WTC11 (cell line): Measurements from ENCODE around the gene LDLR. TPM values are rescaled to one million over a fixed set of nuclear protein-coding genes. Genes with fewer than 3 reads are reported as not detected.

Source experiments
- ATAC-seq: fragments of 200-7000 bp; cut with Tn5 transposase; 2 replicates; pipeline ENCODE4 v1.10.0; 2021; ENCODE audit warnings: mild to moderate bottlenecking, moderate library complexity
- CTCF ChIA-PET: fragments of 300-600 bp; sonication (Branson Sonifier 250); formaldehyde crosslinking; loops from one replicate; lab custom pipeline; 2021; ENCODE audit warnings: antibody characterized with exemption; lab: Charles Lee
- POLR2A ChIA-PET: fragments of 350-600 bp; sonication (Branson Sonifier 250); formaldehyde crosslinking; loops from one replicate; lab custom pipeline; 2021; ENCODE audit warnings: antibody characterized with exemption; lab: Charles Lee
- DNase-seq: peaks from one replicate; pipeline ENCODE4 v3.0.0; 2021; ENCODE audit warnings: low spot score
- H3K27ac Mint-ChIP-seq: 2 replicates; pipeline ENCODE4 v1.8.0; 2021; ENCODE audit warnings: mixed read lengths
- H3K27me3 Mint-ChIP-seq: 2 replicates; pipeline ENCODE4 v1.8.0; 2021; ENCODE audit warnings: low read depth, mild to moderate bottlenecking, moderate library complexity, mixed read lengths
- H3K36me3 Mint-ChIP-seq: 2 replicates; pipeline ENCODE4 v1.8.0; 2021; ENCODE audit warnings: mixed read lengths
- H3K4me1 Mint-ChIP-seq: 2 replicates; pipeline ENCODE4 v1.8.0; 2022; ENCODE audit warnings: mixed read lengths
- H3K4me3 Mint-ChIP-seq: 2 replicates; pipeline ENCODE4 v1.8.0; 2021; ENCODE audit warnings: mild to moderate bottlenecking, moderate library complexity, mixed read lengths
- H3K9me3 Mint-ChIP-seq: 2 replicates; pipeline ENCODE4 v1.8.0; 2021; ENCODE audit warnings: mixed read lengths
- AFF4 ChIP-seq: sonication (generic); formaldehyde crosslinking; IDR thresholded peaks from 2 replicates; pipeline ENCODE4 v1.8.1; 2023; ENCODE audit warnings: mild to moderate bottlenecking, missing genetic modification reagents, borderline replicate concordance
- ATF3 ChIP-seq: sonication (generic); formaldehyde crosslinking; conservative IDR thresholded peaks from 2 replicates; pipeline ENCODE4 v1.8.1; 2022; ENCODE audit warnings: mild to moderate bottlenecking, missing genetic modification reagents
- CTCF ChIP-seq: fragments of 200-600 bp; IDR thresholded peaks from 2 replicates; pipeline ENCODE4 v1.8.0; 2022; ENCODE audit warnings: antibody characterized with exemption
- E2F1 ChIP-seq: sonication (generic); formaldehyde crosslinking; IDR thresholded peaks from 2 replicates; pipeline ENCODE4 v1.8.0; 2022; ENCODE audit warnings: mild to moderate bottlenecking, missing genetic modification reagents
- E2F5 ChIP-seq: sonication (generic); formaldehyde crosslinking; IDR thresholded peaks from 2 replicates; pipeline ENCODE4 v1.8.1; 2022; ENCODE audit warnings: mild to moderate bottlenecking, moderate library complexity, missing genetic modification reagents
- FOXP4 ChIP-seq: sonication (generic); formaldehyde crosslinking; IDR thresholded peaks from 2 replicates; pipeline ENCODE4 v1.8.0; 2022; ENCODE audit warnings: mild to moderate bottlenecking, missing genetic modification reagents
- GABPB1 ChIP-seq: sonication (generic); formaldehyde crosslinking; IDR thresholded peaks from 2 replicates; pipeline ENCODE4 v1.8.1; 2023; ENCODE audit warnings: mild to moderate bottlenecking, missing genetic modification reagents
- GRHL2 ChIP-seq: fragments of 250-450 bp; sonication (Bioruptor Pico); IDR thresholded peaks from 2 replicates; pipeline ENCODE4 v1.8.0; 2022; ENCODE audit warnings: mild to moderate bottlenecking, moderate library complexity; ENCODE audit not compliant: insufficient replicate concordance, severe bottlenecking
- JAZF1 ChIP-seq: fragments of 250-450 bp; sonication (Bioruptor Pico); IDR thresholded peaks from 2 replicates; pipeline ENCODE4 v1.9.0; 2021; ENCODE audit warnings: moderate library complexity, mild to moderate bottlenecking, inconsistent platforms
- JUN ChIP-seq: sonication (generic); formaldehyde crosslinking; IDR thresholded peaks from 2 replicates; pipeline ENCODE4 v1.8.0; 2023; ENCODE audit warnings: mild to moderate bottlenecking, missing genetic modification reagents
- KAT7 ChIP-seq: sonication (generic); formaldehyde crosslinking; IDR thresholded peaks from 2 replicates; pipeline ENCODE4 v1.8.1; 2023; ENCODE audit warnings: missing genetic modification reagents, mild to moderate bottlenecking, borderline replicate concordance
- MXD4 ChIP-seq: fragments of 250-450 bp; sonication (Bioruptor Pico); IDR thresholded peaks from 2 replicates; pipeline ENCODE4 v1.8.0; 2021; ENCODE audit warnings: mild to moderate bottlenecking, moderate library complexity, borderline replicate concordance
- NFATC4 ChIP-seq: fragments of 250-450 bp; sonication (Bioruptor Pico); IDR thresholded peaks from 2 replicates; pipeline ENCODE4 v1.9.0; 2021; ENCODE audit warnings: mild to moderate bottlenecking
- NR2C2 ChIP-seq: sonication (generic); formaldehyde crosslinking; IDR thresholded peaks from 2 replicates; pipeline ENCODE4 v1.8.0; 2022; ENCODE audit warnings: mild to moderate bottlenecking, missing genetic modification reagents
- RELA ChIP-seq: sonication (generic); formaldehyde crosslinking; IDR thresholded peaks from 2 replicates; pipeline ENCODE4 v1.8.1; 2022; ENCODE audit warnings: missing genetic modification reagents, mild to moderate bottlenecking, borderline replicate concordance
- USF1 ChIP-seq: sonication (generic); formaldehyde crosslinking; IDR thresholded peaks from 2 replicates; pipeline ENCODE4 v1.8.0; 2022; ENCODE audit warnings: mild to moderate bottlenecking, missing genetic modification reagents
- USF2 ChIP-seq: sonication (generic); formaldehyde crosslinking; IDR thresholded peaks from 2 replicates; pipeline ENCODE4 v1.8.1; 2023; ENCODE audit warnings: mild to moderate bottlenecking, missing genetic modification reagents, moderate library complexity
- ZNF263 ChIP-seq: sonication (generic); formaldehyde crosslinking; IDR thresholded peaks from 2 replicates; pipeline ENCODE4 v1.8.1; 2022; ENCODE audit warnings: low read depth, mild to moderate bottlenecking, moderate library complexity, missing genetic modification reagents
- ZNF671 ChIP-seq: fragments of 250-450 bp; sonication (Bioruptor Pico); IDR thresholded peaks from 2 replicates; pipeline ENCODE4 v1.8.0; 2021; ENCODE audit warnings: mild to moderate bottlenecking
- total RNA-seq: library from RNA; stranded (reverse); gene quantifications from 3 replicates; pipeline ENCODE4 v1.2.3, GENCODE V29; 2021

Gene LDLR
- total RNA-seq, 1 experiment from 2014 or later, result 98.9 TPM

GRCh38 chr19:11058246-11059030, 30.8 kb upstream of the LDLR start:
- Mint-ChIP-seq H3K4me3 (no peak overlapping the region), H3K9me3 (no peaks in the 10 kb centered on the region), H3K27ac (no peak overlapping the region), H3K27me3 (no peaks in the 10 kb centered on the region), H3K4me1 (no peaks in the 10 kb centered on the region), H3K36me3 (peaks cover 24% of the 10 kb centered on the region)
- POLR2A ChIA-PET, result interaction anchor here (1.0 kb wide), 1 partner anchor 31 kb away, joined by 7 read pairs; the partner anchor contains the start of gene LDLR
- TF ChIP-seq E2F5 (CRISPR knock-in tag) (no peak), ZNF263 (CRISPR knock-in tag) (0 out of 2 replicates have a peak, but pooled peaks have one; percentile 39), CTCF (no peak)
- DNase-seq (no peak), ATAC-seq (no peak)
- CTCF ChIA-PET, result interaction anchor here (0.7 to 1.3 kb wide), 2 partner anchors 68 to 116 kb away, joined by 3 to 7 read pairs; no protein-coding TSS in a partner anchor

GRCh38 chr19:11059511-11060358, 29.5 kb upstream of the LDLR start:
- H3K4me1 Mint-ChIP-seq, result no peaks in the 10 kb centered on the region
- H3K27me3 Mint-ChIP-seq, result no peaks in the 10 kb centered on the region
- no peak overlapping the region for H3K4me3 Mint-ChIP-seq
- TF ChIP-seq NFATC4 (no peak), RELA (no peak), USF1 (CRISPR knock-in tag) (no peak), KAT7 (CRISPR knock-in tag) (no peak), GRHL2 (CRISPR knock-in tag) (no peak), JAZF1 (no peak), ATF3 (no peak), ZNF263 (CRISPR knock-in tag) (no peak), E2F1 (CRISPR knock-in tag) (no peak), ZNF671 (CRISPR knock-in tag) (no peak), MXD4 (CRISPR knock-in tag) (no peak), USF2 (CRISPR knock-in tag) (no peak), FOXP4 (CRISPR knock-in tag) (no peak), AFF4 (no peak), JUN (CRISPR knock-in tag) (no peak), GABPB1 (CRISPR knock-in tag) (no peak), NR2C2 (CRISPR knock-in tag) (no peak)
- H3K36me3 Mint-ChIP-seq, result peaks cover 28% of the 10 kb centered on the region
- ChIA-PET CTCF (no interaction called here), POLR2A (no interaction called here)
- DNase-seq (no peak), ATAC-seq (no peak)
- no peak overlapping the region for H3K27ac Mint-ChIP-seq
- H3K9me3 Mint-ChIP-seq, result no peaks in the 10 kb centered on the region
